Heart right ventricle (tissue), 16 donors: ENCODE data around the gene PRXL2A. TPM values are rescaled to one million over a fixed set of nuclear protein-coding genes. Genes with fewer than 3 reads are reported as not detected.

Experiments used
- ATAC-seq, 8 donors: fragments of 200-7000 bp; cut with Tn5 transposase; one replicate each; pipeline ENCODE4 v1.9.1; 2020; ENCODE audit warnings: mild to moderate bottlenecking in 8 of 8, moderate library complexity in 8 of 8, moderate number of reproducible peaks in 1 of 8
- DNase-seq, 2 donors: peaks; one replicate each; pipeline ENCODE4 v3.0.0-alpha.2; 2020
- H3K27ac ChIP-seq, 10 donors: fragments of 200-600 bp; sonication (generic) in 2 of 10; one replicate each; pipeline versions ENCODE4 v1.5.0 to v1.8.0; 2020 to 2022; ENCODE audit warnings: mild to moderate bottlenecking in 3 of 10
- H3K27me3 ChIP-seq, 7 donors: fragments of 200-600 bp; one replicate each; pipeline ENCODE4 v1.8.0; 2021 to 2022; ENCODE audit warnings: mild to moderate bottlenecking in 2 of 7
- H3K36me3 ChIP-seq, 9 donors: fragments of 200-600 bp; sonication (generic) in 1 of 9; one replicate each; pipeline versions ENCODE4 v1.5.0 to v1.8.0; 2020 to 2022; ENCODE audit warnings: mild to moderate bottlenecking in 2 of 9
- H3K4me1 ChIP-seq, 9 donors: fragments of 200-600 bp; sonication (generic) in 1 of 9; one replicate each; pipeline versions ENCODE4 v1.5.0 to v1.8.0; 2020 to 2022; ENCODE audit warnings: mild to moderate bottlenecking in 4 of 9
- H3K4me3 ChIP-seq, 10 donors: fragments of 200-600 bp; sonication (generic) in 2 of 10; one replicate each; pipeline versions ENCODE4 v1.5.0 to v1.8.0; 2020 to 2022; ENCODE audit warnings: mild to moderate bottlenecking in 7 of 10, moderate library complexity in 2 of 10
- H3K9me3 ChIP-seq, 11 donors: fragments of 200-600 bp in 10 of 11; sonication (generic) in 2 of 11; one replicate each; pipeline versions ENCODE4 v1.5.0 to v1.8.0; 2013 to 2022; ENCODE audit warnings: mild to moderate bottlenecking in 2 of 11, control low read depth in 1 of 11, moderate library complexity in 1 of 11
- WGBS, 2 donors: extraction: QIAGEN DNeasy Blood & Tissue Kit; methylation state at CpG; one replicate each; pipeline ENCODE4 v1.1.7; 2013; ENCODE audit warnings: inconsistent platforms in 1 of 2; 5-methylcytosine and 5-hydroxymethylcytosine counted together
- intact Hi-C, 10 donors: fragments of 100-400 bp; cut with DNase I; formaldehyde crosslinking; loops; one replicate each; pipeline versions ENCODE4 v1.11.1 to v1.14.2; 2022
- polyA plus RNA-seq, 2 donors: library from polyadenylated mRNA; stranded (reverse); fragments of 200-250 nt; gene quantifications; one replicate each; pipeline ENCODE4 v1.2.3, GENCODE V29; 2013
- total RNA-seq, 10 donors: library from RNA; stranded (reverse); fragmentation: NEBNext Ultra II Directional in 3 of 10; extraction: Animal tissue kit (Norgen Biotek cat#: 25700) in 3 of 10; gene quantifications; one replicate each; pipeline versions ENCODE4 v1.2.1 to v1.2.4, GENCODE V29; 2021 to 2023
- TF ChIP-seq, protein P1 (sequence below), 9 donors: fragments of 200-600 bp; sonication (generic) in 2 of 9; IDR thresholded peaks; one replicate each; pipeline versions ENCODE4 v1.5.0 to v1.8.0; 2021 to 2022; ENCODE audit warnings: antibody characterized with exemption in 9 of 9, mild to moderate bottlenecking in 5 of 9, moderate library complexity in 1 of 9
- donor health status: Arrhythmogenic right ventricular cardiomyopathy.
- donor health status: ischemic (EF 13 %, LVEDD 7.1; RV severe dilation, severe dysfunction).
- donor health status: healthy with polysubstance abuse.
- donor health status: DM: no; HTN: yes; CAD: no.
- donor health status: DM: no; HTN: no; CAD: no.
- donor health status: ischemic (EF 25% LVEDD 6.9; RV normal size, moderate dysfunction).
- donor health status: ischemic (EF 25% LVEDD 5.7; RV mildly dilated, moderate dysfunction).
- donor health status: healthy.
- donor health status: DM: yes; HTN: yes; CAD: no.
- donor health status: Ischemic cardiomyopathy.
- donor health status: ischemic (EF 35%, LVEDD 5.7; RV mildly dilated, moderate dysfunction).
- donor health status: nonischemic (EF 11% LVEDD 7.7; RV severe dilation, severe dysfunction).
- donor health status: DM: yes; HTN: yes; CAD: no.
- donor health status: PGD.
- donor health status: ischemic (EF 29% LVEDD 5.4; RV normal size, mild dysfunction).
- donor health status: nonischemic (EF 23%, LVEDD 6.1; RV moderate dilation, normal function).

Gene PRXL2A
- total and polyA plus RNA-seq, 12 donors = 46.0 to 135 (median 81.4) TPM

DNA sequence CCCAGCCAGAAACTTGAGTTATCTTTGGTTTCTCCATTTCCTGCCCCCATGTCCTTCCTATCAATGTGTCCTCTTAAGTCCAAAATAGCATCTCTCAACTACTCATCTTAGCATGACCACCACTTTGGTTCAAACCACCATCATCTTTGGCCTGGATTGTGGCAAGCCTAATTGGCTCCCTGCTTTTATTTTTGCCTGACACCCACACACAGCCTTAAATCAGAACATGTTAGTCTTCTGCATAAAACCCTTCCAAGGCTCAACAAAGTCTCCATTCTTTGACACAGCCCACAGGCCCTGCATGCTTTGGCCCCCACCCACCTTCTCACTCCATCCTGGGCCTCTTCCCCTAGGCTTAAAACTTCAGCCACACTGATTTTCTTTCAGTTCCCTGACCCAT is 43.7 kb downstream of the PRXL2A start:
- Histone ChIP-seq H3K36me3 (no peaks in the 10 kb centered on the region), H3K27ac (peak overlapping the region in 2 of 10 donors; percentile 0 to 95), H3K9me3 (peaks cover 0 to 12% (median 0%) of the 10 kb centered on the region in 11 donors), H3K27me3 (no peaks in the 10 kb centered on the region), H3K4me1 (peaks cover 4 to 56% (median 29%) of the 10 kb centered on the region in 9 donors), H3K4me3 (no peak overlapping the region)
- DNase-seq = no peak
- TF ChIP-seq, protein P1, sequence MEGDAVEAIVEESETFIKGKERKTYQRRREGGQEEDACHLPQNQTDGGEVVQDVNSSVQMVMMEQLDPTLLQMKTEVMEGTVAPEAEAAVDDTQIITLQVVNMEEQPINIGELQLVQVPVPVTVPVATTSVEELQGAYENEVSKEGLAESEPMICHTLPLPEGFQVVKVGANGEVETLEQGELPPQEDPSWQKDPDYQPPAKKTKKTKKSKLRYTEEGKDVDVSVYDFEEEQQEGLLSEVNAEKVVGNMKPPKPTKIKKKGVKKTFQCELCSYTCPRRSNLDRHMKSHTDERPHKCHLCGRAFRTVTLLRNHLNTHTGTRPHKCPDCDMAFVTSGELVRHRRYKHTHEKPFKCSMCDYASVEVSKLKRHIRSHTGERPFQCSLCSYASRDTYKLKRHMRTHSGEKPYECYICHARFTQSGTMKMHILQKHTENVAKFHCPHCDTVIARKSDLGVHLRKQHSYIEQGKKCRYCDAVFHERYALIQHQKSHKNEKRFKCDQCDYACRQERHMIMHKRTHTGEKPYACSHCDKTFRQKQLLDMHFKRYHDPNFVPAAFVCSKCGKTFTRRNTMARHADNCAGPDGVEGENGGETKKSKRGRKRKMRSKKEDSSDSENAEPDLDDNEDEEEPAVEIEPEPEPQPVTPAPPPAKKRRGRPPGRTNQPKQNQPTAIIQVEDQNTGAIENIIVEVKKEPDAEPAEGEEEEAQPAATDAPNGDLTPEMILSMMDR (IDR thresholded peaks at IDR 0.05) = no peak
- intact Hi-C loops = loop anchor here in 3 of 10 donors (2.0 to 5.0 kb wide), 3 partner anchors 40 to 53 kb away; partner anchors contain the start of gene PRXL2A (in 1 of the 3)
- ATAC-seq = no peak

DNA sequence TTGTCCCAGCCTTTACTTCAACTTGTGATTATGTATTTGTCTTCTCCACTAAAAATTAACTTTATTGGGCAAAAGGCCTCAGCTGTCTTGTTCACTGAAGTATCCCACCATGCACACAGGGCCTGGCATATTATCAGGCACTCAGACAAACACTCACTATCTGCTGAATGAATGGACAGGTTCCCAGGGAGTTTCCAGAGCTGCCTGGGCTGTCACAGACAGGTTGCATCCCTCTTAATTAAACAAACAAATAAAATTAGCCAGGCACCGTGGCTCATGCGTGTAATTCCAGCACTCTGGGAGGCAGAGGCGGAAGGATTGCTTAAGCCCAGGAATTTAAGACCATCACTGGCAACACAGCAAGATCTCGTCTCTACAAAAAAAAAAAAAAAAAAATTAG is 44.3 kb downstream of the PRXL2A start:
- DNase-seq (no peak), ATAC-seq (no peak)
- H3K4me3 ChIP-seq = no peak overlapping the region
- H3K27ac ChIP-seq = peak overlapping the region in 5 of 10 donors; percentile 0 to 95 (median 88)
- TF ChIP-seq, protein P1 (IDR thresholded peaks at IDR 0.05) = no peak
- intact Hi-C loops = loop anchor here in 3 of 10 donors (2.0 to 5.0 kb wide), 3 partner anchors 40 to 52 kb away; partner anchors contain the start of gene PRXL2A (in 1 of the 3)
- H3K4me1 ChIP-seq = peaks cover 4 to 62% (median 35%) of the 10 kb centered on the region in 9 donors
- peaks cover 0 to under 1% (median 0%) of the 10 kb centered on the region in 9 donors for H3K36me3 ChIP-seq
- 65 to 76% methylated on average over 4 of the region's 4 CpGs for WGBS, 2 donors
- H3K27me3 ChIP-seq = no peaks in the 10 kb centered on the region
- H3K9me3 ChIP-seq = peaks cover 0 to 12% (median 0%) of the 10 kb centered on the region in 11 donors

DNA sequence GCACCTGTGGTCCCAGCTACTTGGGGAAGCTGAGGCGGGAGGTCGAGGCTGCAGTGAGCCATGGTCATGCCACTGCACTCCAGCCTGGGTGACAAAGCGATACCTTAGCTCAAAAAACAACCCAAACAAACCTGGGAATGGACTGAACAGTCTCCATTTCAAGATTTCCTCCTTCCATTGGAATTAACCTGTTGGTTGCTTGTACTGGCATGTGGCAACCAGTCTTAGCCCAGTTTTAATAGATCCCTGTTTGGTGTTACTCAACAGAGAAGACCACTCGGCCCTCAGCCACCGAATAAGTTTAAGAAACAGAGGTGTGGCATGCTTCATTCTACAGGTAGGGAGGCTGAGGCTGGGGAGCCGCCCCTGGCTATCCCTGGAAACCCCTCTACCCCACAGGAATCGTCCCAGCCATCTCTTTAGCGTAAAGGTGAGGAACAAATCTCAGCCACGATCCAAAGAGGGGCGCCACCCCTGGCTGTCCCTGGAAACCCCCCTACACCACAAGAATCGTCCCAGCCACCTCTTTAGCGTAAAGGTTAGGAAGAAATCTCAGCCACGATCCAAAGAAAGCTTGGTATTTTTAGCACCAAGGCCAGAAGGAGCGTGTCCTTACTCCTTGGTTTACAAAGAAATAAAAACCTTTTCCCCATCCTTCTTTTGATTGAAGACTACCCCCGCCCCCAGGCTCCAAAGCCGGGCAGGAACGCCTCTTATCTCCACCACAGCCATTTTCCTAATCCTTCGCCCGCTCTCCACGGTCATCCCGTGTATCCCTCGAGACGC is 44.9 kb downstream of the PRXL2A start:
- TF ChIP-seq, protein P1 (IDR thresholded peaks at IDR 0.05) = no peak
- Histone ChIP-seq H3K36me3 (peaks cover 0 to 4% (median 0%) of the 10 kb centered on the region in 9 donors), H3K9me3 (peaks cover 0 to 12% (median 0%) of the 10 kb centered on the region in 11 donors), H3K4me1 (peaks cover 7 to 66% (median 41%) of the 10 kb centered on the region in 9 donors), H3K4me3 (peak overlapping the region in 9 of 10 donors; percentile 19 to 56 (median 52)), H3K27me3 (no peaks in the 10 kb centered on the region), H3K27ac (peak overlapping the region; percentile 60 to 95 (median 86))
- no peak for DNase-seq
- intact Hi-C loops = loop anchor here in 3 of 10 donors (2.0 to 5.0 kb wide), 3 partner anchors 41 to 52 kb away; partner anchors contain the start of gene PRXL2A (in 1 of the 3)
- 32 to 34% methylated on average over 23 of the region's 23 CpGs for WGBS, 2 donors
- ATAC-seq = no peak

DNA sequence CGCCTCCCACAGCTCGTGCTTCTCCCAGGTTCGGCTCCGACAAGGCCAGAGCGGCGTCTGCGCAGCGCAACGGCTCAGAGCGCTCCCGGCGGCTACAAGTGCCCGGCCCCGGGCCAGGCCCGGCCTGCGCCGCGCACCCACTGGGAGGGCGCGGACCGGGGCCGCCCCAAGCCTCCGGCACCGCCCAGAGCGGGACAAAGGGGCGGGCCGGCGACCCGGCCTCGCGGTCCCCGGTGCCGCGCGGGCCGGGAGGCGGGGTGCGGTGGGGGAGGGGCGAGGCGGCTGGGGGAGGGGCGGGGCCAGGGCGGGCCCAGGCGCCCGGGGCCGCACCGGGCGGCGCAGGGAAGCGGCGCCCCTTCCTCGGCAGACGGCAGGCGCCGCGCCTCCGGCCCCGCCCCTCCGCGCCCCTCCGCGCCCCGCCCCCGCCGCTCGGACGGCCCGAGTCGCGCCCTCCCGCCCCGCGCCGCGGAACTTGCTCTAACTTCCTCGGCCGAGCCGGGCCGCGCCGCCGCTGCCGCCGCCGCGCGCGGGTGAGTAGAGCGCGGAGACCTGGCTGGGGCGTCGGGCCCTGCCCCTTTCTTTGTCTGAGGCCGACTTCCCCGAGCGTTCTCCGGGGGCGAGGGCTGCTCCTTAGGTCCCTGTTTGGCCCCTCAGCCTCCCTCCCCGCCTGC is 45.6 kb downstream of the PRXL2A start, which contains the start of gene TSPAN14:
TSPAN14 (plus strand) TSS at position 469 of the 671 bp plus-strand sequence. CDS start 34,924 bp downstream, outside the sequence.
- peaks cover 0 to 4% (median 0%) of the 10 kb centered on the region in 9 donors for H3K36me3 ChIP-seq
- H3K27me3 ChIP-seq = no peaks in the 10 kb centered on the region
- peaks cover 0 to 12% (median 0%) of the 10 kb centered on the region in 11 donors for H3K9me3 ChIP-seq
- intact Hi-C loops = loop anchor here in 4 of 10 donors (2.0 to 5.0 kb wide), 4 partner anchors 42 to 51 kb away; partner anchors contain the start of gene PRXL2A (in 1 of the 4)
- DNase-seq = peak; percentile 83 to 90
- WGBS, 2 donors = 0 to 1% methylated on average over 37 to 93 of the region's 97 CpGs
- H3K4me1 ChIP-seq = peaks cover 7 to 66% (median 48%) of the 10 kb centered on the region in 9 donors
- peak within 1 kb of the TSS; percentile 95 to 100 (median 100) for H3K27ac ChIP-seq
- ATAC-seq = peak; percentile 86 to 95 (median 90)
- TF ChIP-seq, protein P1 (IDR thresholded peaks at IDR 0.05) = no peak
- peak within 1 kb of the TSS; percentile 76 to 99 (median 95) for H3K4me3 ChIP-seq
